ENCODE data around the gene CHAT.

The CHAT gene

GRCh38 chr10:49612513-49613164 lies 1.2 kb upstream of the CHAT start:
- DNase-seq = no peak

DNA sequence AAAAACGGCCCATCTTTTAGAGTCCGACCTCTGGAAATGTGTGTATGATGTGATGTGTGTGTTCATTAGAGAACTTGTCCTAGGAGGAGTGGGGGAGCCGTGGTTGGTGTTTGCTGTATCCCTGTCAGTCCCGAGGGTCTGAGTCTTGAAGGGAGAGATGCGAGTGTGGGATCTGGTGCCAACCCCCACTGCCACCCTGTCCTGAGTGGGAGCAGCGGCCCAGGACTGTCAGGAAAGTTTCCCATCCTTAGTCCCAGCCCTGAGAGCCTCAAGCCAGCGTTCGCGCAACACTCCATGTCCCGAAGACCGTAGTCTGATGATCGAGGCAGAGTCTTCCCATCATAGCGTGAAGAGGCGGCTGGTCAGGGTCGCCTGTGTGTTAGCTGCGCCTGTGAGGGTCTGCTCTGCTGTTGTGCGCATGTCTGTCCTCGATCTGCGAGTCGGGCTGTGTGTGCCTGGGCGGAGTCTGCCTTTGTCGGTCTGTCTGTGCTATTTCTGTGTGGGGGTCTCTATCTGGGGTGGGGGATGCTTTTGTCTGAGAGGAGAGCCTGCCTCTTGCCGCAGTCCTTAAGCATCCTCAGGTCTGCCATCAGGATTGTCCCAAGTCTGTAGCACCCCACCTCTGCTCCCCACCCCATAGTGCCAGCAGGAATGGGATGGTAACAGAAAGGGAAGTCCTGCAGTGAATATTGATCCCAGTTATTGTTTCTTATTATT lies 514 bp upstream of the CHAT start:
- DNase-seq = no peak

DNA sequence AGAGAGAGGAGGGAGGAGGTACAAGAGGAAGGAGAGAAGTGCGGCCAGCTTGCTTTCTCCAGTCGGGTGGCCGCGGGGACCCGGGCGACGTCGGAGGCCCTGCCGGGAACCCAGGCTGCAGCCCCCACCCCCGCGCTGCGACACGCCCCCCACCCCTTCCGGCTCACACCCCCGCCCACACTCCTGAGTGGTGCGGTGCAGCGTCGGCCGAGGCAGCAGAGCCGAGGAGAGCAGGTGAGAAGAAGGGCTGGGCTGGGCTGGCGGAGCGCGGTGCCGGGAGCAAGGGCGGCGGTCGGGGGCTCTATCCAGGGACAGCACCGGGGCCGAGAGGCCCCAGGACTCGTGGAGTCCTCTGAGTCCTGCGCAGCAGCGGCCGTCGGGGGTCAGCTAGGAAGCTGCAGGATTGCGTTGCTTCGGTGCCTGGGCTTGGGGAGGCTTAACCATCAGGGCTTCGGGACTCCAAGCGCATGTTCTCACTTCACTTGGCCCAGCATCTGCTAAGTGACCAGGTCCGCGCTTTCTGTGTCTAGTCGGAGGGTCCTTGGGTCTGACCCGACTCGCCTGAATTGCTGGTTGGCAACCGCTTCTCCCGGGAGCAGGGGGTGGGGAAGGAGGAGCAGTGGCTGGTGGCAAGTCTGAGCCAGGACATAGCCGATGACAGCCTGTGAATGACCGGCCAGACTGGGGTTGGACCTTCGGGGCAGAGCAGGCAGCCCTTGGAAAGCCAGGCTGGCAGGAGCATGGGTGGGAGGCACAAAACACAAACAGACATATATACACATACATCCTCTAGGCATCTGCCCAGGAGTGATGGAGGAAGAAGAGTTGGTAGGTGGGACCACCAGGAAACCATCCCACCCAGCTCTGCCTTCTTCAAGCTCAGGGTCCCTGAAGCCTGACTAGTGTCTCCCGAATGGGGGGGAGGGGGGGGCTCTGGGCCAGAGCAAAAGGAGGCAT lies 683 bp downstream of the CHAT start:
- DNase-seq = no peak

GRCh38 chr10:49615213-49615612 lies 1.4 kb downstream of the CHAT start:
- DNase-seq = no peak

DNA sequence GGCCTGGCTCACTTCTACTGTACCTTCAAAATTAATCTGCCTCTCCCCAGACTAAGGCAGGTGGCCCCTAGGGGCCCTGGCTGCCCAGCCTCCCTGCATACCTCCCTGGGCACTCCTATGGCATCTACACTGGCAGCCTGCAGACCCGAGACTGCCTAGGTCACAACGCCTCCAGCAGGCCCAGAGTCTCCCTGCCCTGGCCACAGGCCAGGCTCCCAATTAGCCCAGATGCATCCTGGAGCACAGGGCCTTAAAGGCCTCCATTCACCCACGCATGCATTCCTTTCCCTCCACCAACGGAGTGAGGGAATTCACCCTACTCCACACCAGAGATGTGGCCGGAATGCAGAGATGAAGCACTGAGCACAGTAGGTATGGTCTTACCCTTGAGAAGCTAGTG lies 1.9 kb downstream of the CHAT start:
- DNase-seq = no peak

GRCh38 chr10:49616421-49617101 lies 2.7 kb downstream of the CHAT start:
- DNase-seq = no peak

- DNase-seq = no peak
Observed at GRCh38 chr10:49617121-49618020, 3.5 kb downstream of the CHAT start.

DNA sequence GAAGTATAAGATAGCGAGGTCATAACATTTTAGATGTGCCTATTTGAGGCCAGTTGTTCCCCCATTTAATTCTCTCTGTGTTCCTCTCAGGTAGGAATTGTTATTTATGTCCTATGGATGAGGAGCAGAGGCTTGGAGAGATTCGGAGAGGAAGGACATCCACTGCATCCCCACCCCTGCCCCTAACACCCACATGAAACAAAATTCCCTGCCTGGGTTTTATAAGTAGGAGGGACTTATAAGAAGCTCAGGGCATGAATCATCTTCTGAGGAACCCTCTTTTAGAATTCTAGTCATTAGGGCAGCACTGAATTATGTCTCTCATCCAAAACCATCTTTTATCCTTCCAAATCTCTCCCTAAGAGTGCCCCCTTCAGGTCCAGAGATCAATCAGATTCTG lies 5.0 kb downstream of the CHAT start:
- no peak for DNase-seq

GRCh38 chr10:49619613-49620012 lies 5.8 kb downstream of the CHAT start:
- DNase-seq = no peak

GRCh38 chr10:49620286-49620810 lies 6.5 kb downstream of the CHAT start:
- DNase-seq = no peak

- no peak for DNase-seq
Observed at GRCh38 chr10:49620841-49621378, 7.1 kb downstream of the CHAT start.

DNA sequence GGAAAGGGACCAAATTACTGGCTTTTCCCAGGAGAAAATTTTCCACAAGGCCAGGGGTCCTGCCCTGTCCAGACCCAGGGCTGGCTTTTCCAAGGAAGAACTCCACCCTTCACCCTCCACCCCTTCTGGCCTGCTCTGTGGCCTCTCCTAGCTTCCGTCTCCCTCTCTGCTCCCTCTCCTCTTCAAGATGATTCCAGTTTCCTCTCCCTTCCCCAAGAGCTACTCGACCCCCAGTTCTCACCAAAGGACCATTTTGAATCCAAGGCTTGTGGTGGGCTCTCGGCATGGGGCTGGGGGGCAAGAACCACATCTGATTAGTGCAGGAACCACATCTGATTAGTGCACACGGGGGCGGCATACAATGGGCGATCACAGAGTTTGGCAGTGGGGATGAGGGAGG lies 7.7 kb downstream of the CHAT start:
- DNase-seq = no peak

DNA sequence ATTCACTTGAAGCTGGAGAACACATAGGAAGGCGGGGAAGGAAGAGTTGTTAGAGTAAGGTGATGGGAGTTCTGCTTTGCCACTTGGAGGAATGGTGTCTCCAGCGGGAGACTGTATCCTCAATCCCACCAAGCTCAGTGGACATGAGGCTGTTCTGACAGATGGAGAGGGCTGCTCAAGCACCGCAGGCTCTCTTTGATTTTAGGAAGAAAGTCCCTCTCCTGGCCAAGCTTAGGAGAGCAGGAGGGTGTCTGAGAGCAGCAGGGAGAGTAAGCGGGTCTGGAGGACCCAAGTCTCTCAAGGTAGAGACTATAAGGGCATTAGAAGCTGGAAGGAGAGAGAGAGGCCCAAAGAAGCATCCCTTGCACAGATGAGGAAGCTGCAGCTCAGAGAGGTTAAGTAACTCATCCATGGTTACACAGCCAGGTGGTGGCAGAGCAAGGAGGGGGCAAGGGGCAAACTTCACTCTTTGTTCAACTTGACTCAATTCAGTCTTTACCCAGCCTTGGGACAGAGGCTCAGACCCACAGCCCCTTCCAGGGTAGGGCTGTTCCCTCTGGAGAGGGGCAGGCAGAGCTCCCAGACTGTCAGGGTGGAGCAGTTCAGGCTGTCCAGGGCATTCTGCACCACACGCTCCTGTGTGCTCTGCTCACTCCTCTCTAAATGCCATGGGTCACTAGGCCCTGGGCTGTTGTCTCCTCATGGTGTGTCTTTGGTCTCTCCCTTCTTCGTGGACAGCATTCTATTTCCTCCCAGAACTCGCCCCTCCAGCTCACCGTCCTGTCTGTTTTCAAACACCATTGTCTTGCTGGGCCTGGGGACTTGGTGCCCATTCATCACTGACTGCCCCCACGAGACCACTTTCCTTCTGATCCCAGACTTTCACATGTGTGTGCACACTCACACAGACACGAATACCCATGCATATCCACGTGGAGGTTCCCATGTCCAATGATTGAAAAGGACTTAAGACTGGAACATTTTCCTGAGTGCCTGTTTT lies 8.9 kb downstream of the CHAT start:
- no peak for DNase-seq

DNA sequence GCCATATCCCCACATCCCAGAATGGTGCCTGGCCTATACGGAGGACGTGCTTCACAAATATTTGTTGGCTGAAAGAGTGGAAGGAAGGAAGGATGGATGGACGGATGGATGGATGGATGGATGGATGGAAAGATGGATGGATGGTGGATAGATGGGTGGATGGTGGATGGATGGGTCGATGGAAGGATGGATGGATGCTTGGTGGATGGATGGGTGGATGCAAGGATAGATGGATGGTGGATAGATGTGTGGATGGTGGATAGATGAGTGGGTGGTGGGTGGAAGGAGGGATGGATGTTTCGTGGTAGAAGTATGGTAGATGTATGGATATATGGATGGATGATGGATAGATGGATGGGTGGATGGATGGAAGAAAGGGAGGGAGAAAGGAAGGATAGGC lies 10.8 kb downstream of the CHAT start:
- no peak for DNase-seq

DNA sequence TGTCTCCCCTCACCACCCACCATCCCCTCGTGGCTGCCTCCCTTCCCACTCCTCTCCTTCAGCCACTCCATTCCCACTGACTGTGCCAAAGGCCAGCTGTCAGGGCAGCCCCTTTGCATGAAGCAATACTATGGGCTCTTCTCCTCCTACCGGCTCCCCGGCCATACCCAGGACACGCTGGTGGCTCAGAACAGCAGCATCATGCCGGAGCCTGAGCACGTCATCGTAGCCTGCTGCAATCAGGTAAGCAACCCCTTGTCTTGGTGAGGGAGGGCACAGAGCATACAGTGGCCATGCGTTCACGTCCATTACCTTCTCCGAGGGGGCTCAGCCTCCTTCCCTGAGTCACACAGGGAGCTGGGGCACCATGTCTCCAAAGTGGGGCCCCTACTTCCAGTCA lies 11.6 kb downstream of the CHAT start:
- DNase-seq = no peak

DNA sequence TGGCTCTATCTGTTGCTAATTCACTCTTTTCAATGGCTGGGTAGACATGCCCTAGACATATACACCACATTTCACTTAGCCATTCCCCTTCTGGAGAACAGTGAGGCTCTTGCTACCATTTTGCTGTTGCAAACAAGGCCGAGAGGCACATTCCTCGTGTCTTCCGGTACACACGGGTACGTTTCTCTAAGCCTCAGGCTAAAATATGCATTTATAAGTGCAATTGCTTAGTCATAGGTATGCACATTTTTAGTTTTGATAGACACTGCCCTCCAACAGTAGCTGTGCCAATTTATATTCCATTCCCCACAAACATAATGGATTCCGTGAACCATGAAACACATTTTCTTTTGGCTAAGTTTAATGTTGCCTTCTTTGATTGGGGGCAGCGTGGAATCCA lies 13.2 kb downstream of the CHAT start:
- no peak for DNase-seq

GRCh38 chr10:49627644-49628247 lies 13.9 kb downstream of the CHAT start:
- no peak for DNase-seq

- DNase-seq = no peak
Observed at GRCh38 chr10:49628599-49628998, 14.8 kb downstream of the CHAT start.

DNA sequence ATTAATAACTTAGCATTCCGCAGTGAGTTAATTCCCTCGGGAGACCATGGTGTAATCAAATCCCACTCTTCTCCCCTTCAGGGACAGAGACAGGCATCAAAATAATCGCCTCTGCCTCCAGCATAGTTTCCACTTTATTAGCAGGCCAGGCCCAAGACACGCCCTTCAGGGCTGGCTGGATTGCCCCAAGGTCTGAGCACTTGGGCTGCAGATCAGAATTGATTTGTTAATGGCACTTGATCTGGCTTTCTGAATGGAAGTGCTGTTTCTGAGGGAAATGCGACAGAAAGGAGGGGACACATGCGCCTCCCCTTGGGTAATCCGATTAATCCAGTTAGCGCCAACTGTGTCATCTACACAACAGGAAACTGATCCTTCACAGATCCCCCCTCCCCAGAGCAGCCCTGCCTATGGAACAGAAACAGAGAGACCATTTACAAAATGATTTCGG lies 15.6 kb downstream of the CHAT start:
- no peak for DNase-seq
